K562 (cell line): Measurements from ENCODE around the gene PRSS27. TPM values are rescaled to one million over a fixed set of nuclear protein-coding genes. Genes with fewer than 3 reads are reported as not detected.
A peak's percentile ranks its signal among the peaks of the same experiment; 100 is the strongest.

ENCODE experiments used
- ATAC-seq: fragments of 200-7000 bp; cut with Tn5 transposase; 3 replicates; pipeline ENCODE4 v1.9.1; 2020; ENCODE audit warnings: moderate library complexity
- BruUV-seq: library from RNA; stranded (reverse); fragments of 400-500 nt; replicated peaks from 2 replicates; lab custom pipeline; 2021; lab: Mats Ljungman, UMichigan
- CTCF ChIA-PET: fragments of 300-600 bp; formaldehyde crosslinking; extraction: SDS; loops from one replicate; lab custom pipeline; 2021; ENCODE audit warnings: low intra/inter-chr PET ratio; lab: Yijun Ruan, JAX
- POLR2A ChIA-PET: fragments of 300-600, 350-650 bp; sonication (Branson Sonifier 250); formaldehyde crosslinking; extraction: SDS; loops from one replicate; lab custom pipeline; 2021; ENCODE audit warnings: antibody characterized with exemption, inconsistent platforms; lab: Yijun Ruan, JAX
- DNase-seq, 4 experiments: peaks; one replicate each; pipeline versions ENCODE4 v3.0.0 to v3.0.0-alpha.2; 2011 to 2018; ENCODE audit warnings: low spot score in 3 of 4, mixed read lengths in 3 of 4; ENCODE audit errors: extremely low read depth in 1 of 4
- FAIRE-seq: peaks from 2 replicates; lab custom pipeline; 2011; peaks lifted over from hg19 to GRCh38; lab: Jason Lieb, UNC
- H2AFZ ChIP-seq: 2 replicates; pipeline ENCODE4 v1.6.0; 2011; ENCODE audit warnings: low read depth, low read length, control low read depth, inconsistent platforms
- H3K27ac ChIP-seq: fragments of 200-600 bp; 3 replicates; pipeline ENCODE4 v1.8.0; 2011; ENCODE audit warnings: low read depth, mild to moderate bottlenecking, control low read depth, inconsistent platforms, low read length, moderate library complexity, mixed read lengths; ENCODE audit errors: extremely low read depth
- H3K27me3 ChIP-seq, 2 experiments: fragments of 300-600 bp in 1 of 2; 2 replicates in 1 of 2; 3 replicates in 1 of 2; pipeline versions ENCODE4 v1.6.0 to v1.8.0; 2011; ENCODE audit warnings: inconsistent platforms in 2 of 2, low read length in 2 of 2, mild to moderate bottlenecking in 1 of 2, mixed read lengths in 1 of 2, moderate library complexity in 1 of 2; ENCODE audit not compliant: control insufficient read depth in 2 of 2, insufficient read depth in 2 of 2
- H3K36me3 ChIP-seq: fragments of 300-600 bp; 3 replicates; pipeline ENCODE4 v1.8.0; 2011; ENCODE audit warnings: mild to moderate bottlenecking, low read length, inconsistent platforms; ENCODE audit not compliant: control insufficient read depth, insufficient read depth
- H3K4me1 ChIP-seq, 2 experiments: fragments of 200-600 bp in 1 of 2; replicated peaks in 1 of 2; 2 replicates in 1 of 2; 3 replicates in 1 of 2; pipeline versions ENCODE4 v1.5.1 to v1.8.0; 2011; ENCODE audit warnings: inconsistent platforms in 2 of 2, low read length in 2 of 2, mild to moderate bottlenecking in 1 of 2, mixed read lengths in 1 of 2, moderate library complexity in 1 of 2; ENCODE audit not compliant: control insufficient read depth in 2 of 2, insufficient read depth in 2 of 2
- H3K4me2 ChIP-seq: 2 replicates; pipeline ENCODE4 v1.6.1; 2011; ENCODE audit warnings: low read length, control low read depth, inconsistent platforms, mixed read lengths; ENCODE audit not compliant: insufficient read depth
- H3K4me3 ChIP-seq: fragments of 200-600 bp; sonication (generic), shearing (Covaris generic); 2 replicates; pipeline ENCODE4 v1.5.1; 2016; ENCODE audit warnings: control low read depth, inconsistent platforms
- H3K79me2 ChIP-seq: fragments of 200-600 bp; 3 replicates; pipeline ENCODE4 v1.8.0; 2011; ENCODE audit warnings: low read length, inconsistent platforms; ENCODE audit not compliant: control insufficient read depth, insufficient read depth
- H3K9ac ChIP-seq, 2 experiments: 2 replicates each; pipeline versions ENCODE4 v1.6.0 to v1.6.1; 2011; ENCODE audit warnings: low read depth in 2 of 2, low read length in 2 of 2, control low read depth in 1 of 2, inconsistent platforms in 1 of 2, mild to moderate bottlenecking in 1 of 2, mixed read lengths in 1 of 2; ENCODE audit not compliant: insufficient read depth in 1 of 2
- H3K9me1 ChIP-seq: one replicate; pipeline ENCODE4 v1.6.0; 2011; ENCODE audit warnings: inconsistent platforms, mild to moderate bottlenecking, low read length, moderate library complexity; ENCODE audit not compliant: control insufficient read depth, insufficient read depth
- H3K9me3 ChIP-seq: replicated peaks from 2 replicates; pipeline ENCODE4 v1.5.1; 2011; ENCODE audit warnings: low read depth, low read length, inconsistent platforms; ENCODE audit not compliant: control insufficient read depth, insufficient read depth
- H4K20me1 ChIP-seq: replicated peaks from 2 replicates; pipeline ENCODE4 v1.6.1; 2011; ENCODE audit warnings: low read length, inconsistent platforms, mixed read lengths; ENCODE audit not compliant: control insufficient read depth, insufficient read depth
- MLLT1 ChIP-seq, 2 experiments: fragments of 450-650 bp; IDR thresholded peaks; 2 replicates each; pipeline ENCODE4 v1.6.1; 2016
- POLR2AphosphoS5 ChIP-seq: IDR thresholded peaks from 2 replicates; pipeline ENCODE4 v1.6.1; 2011; ENCODE audit warnings: mild to moderate bottlenecking, low read depth, low read length, moderate library complexity; ENCODE audit not compliant: control insufficient read depth, insufficient read depth
- ZNF280A ChIP-seq: fragments of 450-650 bp; IDR thresholded peaks from 2 replicates; pipeline ENCODE4 v1.6.1; 2018; ENCODE audit warnings: mild to moderate bottlenecking, low read depth; ENCODE audit not compliant: partially characterized antibody
- WGBS: fragments of 100-300 bp; shearing (Covaris generic); methylation state at CpG from one replicate; pipeline ENCODE4 v1.1.6; 2016; ENCODE audit warnings: low coverage, mixed read lengths; ENCODE audit not compliant: insufficient coverage; ENCODE audit errors: missing lambda C conversion rate; 5-methylcytosine and 5-hydroxymethylcytosine counted together
- in situ Hi-C: fragments of 300-500 bp; cut with MboI; formaldehyde crosslinking; loops from 4 replicates; pipeline ENCODE4 v1.15.0; 2018; ENCODE audit warnings: inconsistent platforms, mixed read lengths
- intact Hi-C: fragments of 100-400 bp; cut with micrococcal nuclease; formaldehyde crosslinking; loops from 2 replicates; pipeline ENCODE4 v1.14.2; 2022
- polyA plus RNA-seq, 8 experiments: library from polyadenylated mRNA; depleted of rRNA in 4 of 8; stranded (reverse) in 5 of 8; unstranded in 3 of 8; fragments of >200 nt; fragmentation: Nextera tagmentation in 2 of 8; fragmentation: Illumina TruSeq in 1 of 8; extraction: Ambion mirVana in 2 of 8; extraction: Trizol in 1 of 8; gene quantifications; 2 replicates each; pipeline versions ENCODE4 v1.2.1 to v1.2.3, GENCODE V29; 2011 to 2014; ENCODE audit warnings: inconsistent platforms in 1 of 8, missing spikeins in 1 of 8
- total RNA-seq, 7 experiments: library from RNA; depleted of rRNA in 6 of 7; stranded (reverse); fragments of >200 nt in 6 of 7; fragmentation: Illumina TruSeq in 2 of 7; extraction: Trizol in 2 of 7; gene quantifications; 2 replicates each; pipeline versions ENCODE4 v1.2.1 to v1.2.3, GENCODE V29; 2011 to 2021; ENCODE audit warnings: low replicate concordance in 1 of 7
- TF ChIP-seq, protein P1 (sequence below): sonication (generic); formaldehyde crosslinking; IDR thresholded peaks from 2 replicates; pipeline ENCODE4 v1.8.0; 2022; ENCODE audit warnings: mild to moderate bottlenecking, missing genetic modification reagents
- TF ChIP-seq, protein P2 (sequence below): fragments of 450-650 bp; IDR thresholded peaks from 2 replicates; pipeline ENCODE4 v1.6.1; 2014; ENCODE audit warnings: low read depth, mild to moderate bottlenecking, moderate library complexity, borderline replicate concordance

The PRSS27 gene
- total and polyA plus RNA-seq, 9 of the 15 experiments (the other 6 are each of a cell fraction or from before 2014, with no cell fraction given): 0.09 to 0.20 (median 0.17) TPM; not detected in 5

DNA sequence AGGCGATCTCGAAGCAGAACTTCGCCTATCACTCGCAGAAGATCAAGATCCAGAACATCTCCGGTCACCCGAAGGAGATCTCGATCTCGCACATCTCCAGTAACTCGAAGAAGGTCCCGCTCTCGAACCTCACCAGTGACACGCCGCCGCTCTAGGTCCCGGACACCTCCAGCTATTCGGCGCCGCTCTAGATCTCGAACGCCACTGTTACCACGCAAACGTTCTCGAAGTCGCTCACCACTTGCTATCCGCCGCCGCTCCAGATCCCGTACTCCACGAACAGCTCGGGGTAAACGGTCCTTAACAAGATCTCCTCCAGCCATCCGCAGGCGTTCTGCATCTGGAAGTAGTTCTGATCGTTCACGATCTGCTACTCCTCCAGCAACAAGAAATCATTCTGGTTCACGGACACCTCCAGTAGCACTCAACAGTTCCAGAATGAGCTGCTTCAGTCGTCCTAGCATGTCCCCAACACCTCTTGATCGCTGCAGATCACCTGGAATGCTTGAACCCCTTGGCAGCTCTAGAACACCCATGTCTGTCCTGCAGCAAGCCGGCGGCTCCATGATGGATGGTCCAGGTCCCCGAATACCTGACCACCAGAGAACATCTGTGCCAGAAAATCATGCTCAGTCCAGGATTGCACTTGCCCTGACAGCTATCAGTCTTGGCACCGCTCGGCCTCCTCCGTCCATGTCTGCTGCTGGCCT, 46.6 kb upstream of the PRSS27 start:
- CTCF ChIA-PET: no interaction called here
- in situ Hi-C loops: no loop called here
- Histone ChIP-seq H4K20me1 (peaks cover 23% of the 10 kb centered on the region), H3K9me3 (peaks cover 15% of the 10 kb centered on the region), H3K4me3 (no peak overlapping the region), H3K79me2 (peaks cover 68% of the 10 kb centered on the region), H3K27me3 (no peaks in the 10 kb centered on the region), H3K36me3 (peaks cover 100% of the 10 kb centered on the region), H3K27ac (no peak overlapping the region; the same call in 2 of the 3 replicates), H3K9ac (no peak overlapping the region), H2AFZ (no peak overlapping the region), H3K4me1 (peaks cover 13 to 52% of the 10 kb centered on the region in 2 experiments; a peak in 4 of 5 replicates), H3K4me2 (no peak overlapping the region), H3K9me1 (no peaks in the 10 kb centered on the region)
- POLR2A ChIA-PET: interaction anchor here (0.6 to 9.0 kb wide), 6 partner anchors 9 to 101 kb away, joined by 3 to 96 read pairs (median 12); partner anchors contain the start of genes ELOB and SRRM2
- intact Hi-C loops: no loop called here
- BruUV-seq: no TSS peak
- TF ChIP-seq POLR2AphosphoS5 (0 out of 2 replicates have a peak, but pooled peaks have one; percentile 36), ZNF280A (no peak), MLLT1 (IDR thresholded peaks at IDR 0.05) (peak in 1 of 2 experiments; percentile 40; a peak in 1 of 4 replicates)
- TF ChIP-seq, protein P1, sequence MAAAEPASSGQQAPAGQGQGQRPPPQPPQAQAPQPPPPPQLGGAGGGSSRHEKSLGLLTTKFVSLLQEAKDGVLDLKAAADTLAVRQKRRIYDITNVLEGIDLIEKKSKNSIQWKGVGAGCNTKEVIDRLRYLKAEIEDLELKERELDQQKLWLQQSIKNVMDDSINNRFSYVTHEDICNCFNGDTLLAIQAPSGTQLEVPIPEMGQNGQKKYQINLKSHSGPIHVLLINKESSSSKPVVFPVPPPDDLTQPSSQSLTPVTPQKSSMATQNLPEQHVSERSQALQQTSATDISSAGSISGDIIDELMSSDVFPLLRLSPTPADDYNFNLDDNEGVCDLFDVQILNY: peak; percentile 40; the same call in 1 of the 2 replicates
- TF ChIP-seq, protein P2, sequence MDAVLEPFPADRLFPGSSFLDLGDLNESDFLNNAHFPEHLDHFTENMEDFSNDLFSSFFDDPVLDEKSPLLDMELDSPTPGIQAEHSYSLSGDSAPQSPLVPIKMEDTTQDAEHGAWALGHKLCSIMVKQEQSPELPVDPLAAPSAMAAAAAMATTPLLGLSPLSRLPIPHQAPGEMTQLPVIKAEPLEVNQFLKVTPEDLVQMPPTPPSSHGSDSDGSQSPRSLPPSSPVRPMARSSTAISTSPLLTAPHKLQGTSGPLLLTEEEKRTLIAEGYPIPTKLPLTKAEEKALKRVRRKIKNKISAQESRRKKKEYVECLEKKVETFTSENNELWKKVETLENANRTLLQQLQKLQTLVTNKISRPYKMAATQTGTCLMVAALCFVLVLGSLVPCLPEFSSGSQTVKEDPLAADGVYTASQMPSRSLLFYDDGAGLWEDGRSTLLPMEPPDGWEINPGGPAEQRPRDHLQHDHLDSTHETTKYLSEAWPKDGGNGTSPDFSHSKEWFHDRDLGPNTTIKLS: peak; percentile 56; the same call in 1 of the 2 replicates
- ATAC-seq (no peak), FAIRE-seq (peak; percentile 74), DNase-seq (no peak)
- WGBS: 97% methylated on average over 44 of the region's 44 CpGs
